Activated T-cell treated with anti-CD3 and anti-CD28 coated beads for 1 hour (primary cell): ENCODE data around the gene STXBP4.

Experiments
- DNase-seq: peaks from one replicate; pipeline ENCODE4 v3.0.0-alpha.2; 2020; ENCODE audit warnings: low read depth

Gene STXBP4

DNA sequence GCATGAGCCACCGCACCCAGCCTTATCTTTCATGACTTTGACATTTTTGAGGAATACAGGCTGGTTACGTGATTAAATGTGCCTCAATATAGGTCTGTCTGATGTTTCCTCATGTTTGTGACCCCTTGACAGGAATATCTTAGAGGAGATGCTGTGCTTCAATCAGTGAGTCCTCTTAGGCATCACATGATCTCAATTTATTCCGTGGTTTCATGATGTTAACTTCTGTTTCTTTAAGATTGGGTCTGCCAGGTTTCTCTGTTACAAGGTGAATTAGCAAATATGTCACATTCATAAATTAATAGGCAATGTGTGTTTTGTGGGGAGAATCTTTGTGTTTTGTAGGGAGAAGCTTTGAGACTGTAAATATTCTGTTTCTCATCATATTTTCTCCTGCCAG lies 3.3 kb downstream of the STXBP4 start:
- DNase-seq = no peak

GRCh38 chr17:54972406-54973138 lies 4.0 kb downstream of the STXBP4 start:
- no peak for DNase-seq

DNA sequence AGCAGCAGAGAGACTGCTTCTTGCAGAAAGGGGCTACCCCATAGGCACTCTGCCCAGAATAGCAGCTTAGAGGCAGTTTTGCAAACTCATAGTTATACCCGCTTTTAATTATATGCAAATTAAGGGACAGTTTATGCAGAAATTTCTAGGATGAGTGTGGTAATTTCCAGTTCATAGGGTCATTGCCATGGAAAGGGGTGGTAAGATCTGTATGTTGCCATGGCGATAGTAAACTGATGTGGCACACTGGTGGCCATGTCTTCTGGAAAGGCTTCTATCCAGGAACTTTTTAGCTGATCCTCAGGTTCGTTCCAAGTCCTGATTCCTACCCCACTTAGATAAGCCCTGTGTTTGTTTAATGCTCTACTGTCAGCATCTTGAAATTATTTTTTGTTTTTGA lies 6.2 kb downstream of the STXBP4 start:
- no peak for DNase-seq

DNA sequence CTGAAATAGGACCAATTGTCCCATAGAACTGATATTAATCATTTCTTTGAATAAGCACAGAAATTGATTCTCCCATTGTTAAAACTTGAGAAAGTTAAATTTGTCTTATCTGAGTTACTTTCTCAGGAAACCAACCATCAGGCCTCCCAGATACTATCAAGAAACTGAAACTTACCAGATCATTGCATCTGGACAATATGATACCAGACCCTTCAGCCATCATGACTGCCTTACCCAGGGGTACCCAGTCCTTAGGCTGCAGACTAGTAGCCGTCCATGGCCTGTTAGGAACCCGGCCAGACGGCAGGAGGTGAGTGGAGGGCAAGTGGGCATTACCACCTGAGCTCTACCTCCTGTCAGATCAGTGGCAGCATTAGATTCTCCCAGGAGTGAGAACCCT lies 7.8 kb downstream of the STXBP4 start:
- DNase-seq = no peak

- no peak for DNase-seq
Observed at GRCh38 chr17:54977744-54978143, 9.2 kb downstream of the STXBP4 start.

GRCh38 chr17:54979657-54980056 lies 11.1 kb downstream of the STXBP4 start:
- DNase-seq = no peak

DNA sequence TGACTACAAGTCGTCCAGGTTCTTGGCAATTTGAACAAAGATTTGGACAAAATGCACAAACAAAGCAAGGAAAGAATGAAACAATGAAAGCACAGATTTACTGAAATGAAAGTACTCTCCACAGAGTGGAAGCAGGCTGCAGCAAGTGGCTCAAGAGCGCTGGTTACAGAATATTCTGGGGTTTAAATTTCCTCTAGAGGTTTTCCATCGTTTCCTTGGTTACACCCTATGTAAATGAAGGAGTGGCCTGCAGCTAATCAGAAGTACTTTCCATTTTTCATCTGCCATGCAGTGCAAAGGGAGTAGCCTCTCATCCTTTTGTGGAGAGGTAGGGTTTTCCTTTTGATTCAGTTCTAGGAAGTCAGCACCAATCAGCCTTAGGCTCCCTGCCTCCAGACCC lies 11.8 kb downstream of the STXBP4 start:
- DNase-seq = no peak

GRCh38 chr17:54982399-54982798 lies 13.8 kb downstream of the STXBP4 start:
- no peak for DNase-seq

DNA sequence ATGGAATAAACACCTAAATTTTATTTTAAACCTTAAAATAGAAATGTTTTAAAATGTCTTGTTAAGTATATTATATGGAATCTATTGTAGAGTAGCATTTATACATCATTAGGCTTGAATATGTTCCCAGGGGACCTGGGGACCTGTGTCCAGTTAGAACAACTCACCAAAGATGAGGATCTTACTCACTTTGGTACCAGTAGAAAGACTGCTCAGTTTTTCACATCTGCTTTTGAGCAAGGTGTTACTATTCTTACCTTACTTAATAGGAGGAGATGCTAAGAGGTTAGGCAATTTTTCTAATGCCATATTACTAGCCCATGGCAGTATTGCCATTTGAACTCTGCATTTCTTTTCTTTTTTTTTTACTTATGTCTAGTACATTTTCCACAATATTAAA lies 14.7 kb downstream of the STXBP4 start:
- no peak for DNase-seq

GRCh38 chr17:54985476-54985875 lies 16.9 kb downstream of the STXBP4 start:
- DNase-seq = no peak

- DNase-seq = no peak
Observed at GRCh38 chr17:54990118-54990517, 21.6 kb downstream of the STXBP4 start.

DNA sequence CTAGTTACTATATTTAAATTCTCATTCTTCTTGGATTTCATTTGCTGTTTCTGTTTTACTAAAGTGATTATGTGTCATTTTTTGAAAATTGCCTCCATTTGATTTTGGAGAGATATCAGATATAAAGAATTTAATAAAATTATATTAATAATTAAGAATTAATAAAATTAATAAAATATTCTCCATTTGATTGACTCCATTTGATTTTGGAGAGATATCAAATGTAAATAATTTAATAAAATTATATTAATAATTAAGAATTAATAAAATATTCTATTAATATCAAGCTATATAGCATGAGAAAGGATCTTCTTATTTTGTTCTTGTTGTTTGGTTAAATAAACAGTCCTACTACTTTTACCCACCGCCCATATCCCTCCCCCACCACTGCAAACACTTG lies 23.0 kb downstream of the STXBP4 start:
- no peak for DNase-seq

DNA sequence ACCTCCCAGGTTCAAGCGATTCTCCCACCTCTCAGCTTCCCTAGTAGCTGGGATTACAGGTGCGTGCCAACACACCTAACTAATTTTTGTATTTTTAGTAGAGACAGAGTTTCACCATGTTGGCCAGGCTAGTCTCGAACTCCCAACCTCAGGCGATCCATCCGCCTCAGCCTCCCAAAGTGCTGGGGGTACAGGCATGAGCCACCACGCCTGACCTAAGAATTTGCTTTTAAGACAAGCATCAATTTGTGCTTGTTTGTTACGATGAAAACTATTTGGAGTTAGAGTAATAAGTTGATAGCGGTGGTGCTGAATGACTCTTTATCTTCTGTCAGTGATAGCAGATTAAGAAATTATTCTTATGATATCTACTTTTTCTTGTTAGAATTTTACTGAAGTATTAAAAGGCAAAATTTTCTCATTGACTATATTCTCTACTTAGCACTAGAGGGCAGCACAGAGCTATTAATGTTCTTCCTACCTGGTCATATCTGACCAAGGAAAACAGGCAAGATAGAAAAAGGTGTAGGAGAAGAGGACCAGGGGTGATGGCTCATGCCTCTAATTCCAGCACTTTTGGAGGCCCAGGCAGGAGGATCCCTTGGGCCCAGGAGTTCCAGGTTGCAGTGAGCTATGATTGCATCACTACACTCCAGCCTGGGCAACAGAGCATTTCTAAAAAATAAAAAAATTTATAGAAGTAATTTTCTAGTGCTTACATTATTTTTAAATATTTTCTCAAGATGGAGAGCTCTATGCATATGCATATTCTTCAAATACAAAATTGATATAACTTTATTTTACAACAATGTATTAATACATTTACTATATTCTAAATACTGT lies 24.5 kb downstream of the STXBP4 start:
- no peak for DNase-seq

GRCh38 chr17:54996441-54996840 lies 27.9 kb downstream of the STXBP4 start:
- DNase-seq = no peak

GRCh38 chr17:55002458-55002857 lies 33.9 kb downstream of the STXBP4 start:
- DNase-seq = no peak

GRCh38 chr17:55004484-55004883 lies 35.9 kb downstream of the STXBP4 start:
- DNase-seq = no peak

DNA sequence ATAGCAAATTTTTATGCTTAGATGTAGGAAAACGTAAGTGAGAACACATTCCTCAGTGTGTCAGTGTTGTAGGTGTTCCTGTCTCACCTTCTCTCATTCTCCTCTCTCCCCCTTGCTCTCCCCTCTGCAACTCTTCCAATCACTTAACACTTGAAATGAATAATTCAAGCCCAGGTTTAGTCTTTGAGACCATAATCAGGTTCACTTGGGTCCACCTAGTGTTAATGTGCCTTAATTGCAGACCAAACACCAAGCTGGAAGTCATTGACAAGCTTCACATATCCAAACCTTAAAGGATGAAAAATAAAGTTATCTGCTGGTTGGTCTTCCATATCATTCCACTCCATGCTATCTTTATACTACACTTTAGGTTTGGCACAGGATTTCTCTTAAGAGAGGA lies 37.0 kb downstream of the STXBP4 start:
- no peak for DNase-seq

DNA sequence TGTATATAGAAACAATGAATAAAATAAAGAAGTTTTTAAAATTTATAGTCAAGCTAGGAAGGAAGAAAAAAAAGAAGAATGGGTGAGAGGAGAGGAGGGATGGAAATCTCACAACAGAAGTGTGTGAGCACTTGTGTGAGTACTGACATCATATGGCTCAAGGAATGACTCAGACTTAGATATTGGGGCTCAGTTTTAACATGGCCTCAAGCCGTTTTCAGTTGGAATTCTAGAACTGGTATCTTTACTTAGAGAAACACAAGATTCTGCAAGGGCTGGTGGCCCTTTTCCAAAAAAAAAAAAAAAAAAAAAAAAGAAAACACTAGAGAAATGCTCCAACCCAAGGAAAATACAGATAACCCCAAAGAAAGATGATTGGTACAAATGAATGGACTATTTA lies 55.1 kb downstream of the STXBP4 start:
- no peak for DNase-seq

DNA sequence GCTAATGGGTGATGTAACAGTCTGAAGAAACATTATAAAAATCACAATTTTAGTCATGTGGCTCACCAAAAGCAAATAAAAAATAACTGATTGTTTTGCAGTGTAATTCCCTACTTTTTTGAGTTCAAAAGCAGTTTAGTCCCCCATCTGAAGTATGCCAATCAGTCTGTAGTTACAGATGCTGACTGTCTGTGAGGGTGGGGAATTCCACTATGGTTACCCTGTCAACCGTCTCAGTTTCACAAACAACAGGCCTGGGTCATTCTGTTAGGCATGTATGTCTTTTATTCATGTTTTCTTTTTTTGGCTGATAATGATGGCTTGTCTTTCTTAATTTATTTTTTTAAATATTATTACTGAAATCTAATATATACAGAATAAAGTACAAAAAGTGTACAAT lies 69.3 kb downstream of the STXBP4 start:
- no peak for DNase-seq

- no peak for DNase-seq
Observed at GRCh38 chr17:55038291-55038690, 69.7 kb downstream of the STXBP4 start.

- no peak for DNase-seq
Observed at GRCh38 chr17:55040611-55041010, 72.0 kb downstream of the STXBP4 start.

GRCh38 chr17:55053855-55054254 lies 85.3 kb downstream of the STXBP4 start:
- DNase-seq = no peak

DNA sequence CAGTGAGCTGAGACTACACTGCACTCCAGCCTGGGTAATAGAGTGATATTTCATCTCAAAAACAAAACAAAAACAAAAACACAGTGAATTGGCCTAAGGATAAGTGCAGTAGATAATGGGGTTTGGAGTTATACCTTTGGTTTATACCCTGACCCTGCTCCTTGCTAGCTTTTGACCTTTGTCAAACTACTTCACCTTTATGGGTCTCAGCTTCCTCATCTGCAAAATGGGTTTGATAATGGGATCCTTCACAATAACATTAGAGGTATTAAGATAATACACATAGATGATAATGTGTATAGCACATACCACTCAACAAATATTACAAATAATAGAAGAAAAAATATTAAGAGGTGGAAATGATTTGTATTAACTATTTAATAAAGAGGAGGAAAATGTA lies 85.9 kb downstream of the STXBP4 start:
- no peak for DNase-seq

- DNase-seq = no peak
Observed at GRCh38 chr17:55056526-55056925, 88.0 kb downstream of the STXBP4 start.
